CD14-positive monocyte (primary cell): ENCODE results near the gene PPP2R3A. TPM values are rescaled to one million over a fixed set of nuclear protein-coding genes. Genes with fewer than 3 reads are reported as not detected.

ENCODE experiments used
- DNase-seq, 3 donors: peaks; one replicate each; pipeline ENCODE4 v3.0.0-alpha.2; 2011 to 2022
- H2AFZ ChIP-seq: 2 replicates; pipeline ENCODE4 v1.6.0; 2012; ENCODE audit warnings: mild to moderate bottlenecking, low read depth, low read length, inconsistent platforms; ENCODE audit not compliant: insufficient read depth, poor library complexity, severe bottlenecking
- H3K27ac ChIP-seq, 2 donors: 1 replicate in 1 of 2; 2 replicates in 1 of 2; pipeline ENCODE4 v1.5.1; 2012 to 2013; ENCODE audit warnings: low read length in 2 of 2, control low read depth in 1 of 2, inconsistent platforms in 1 of 2, low read depth in 1 of 2, mild to moderate bottlenecking in 1 of 2
- H3K27me3 ChIP-seq, 2 donors: one replicate each; pipeline versions ENCODE4 v1.6.0 to v1.6.1; 2011 to 2013; ENCODE audit warnings: low read length in 2 of 2; ENCODE audit not compliant: control insufficient read depth in 2 of 2, insufficient read depth in 2 of 2
- H3K36me3 ChIP-seq, 2 donors: replicated peaks in 1 of 2; 1 replicate in 1 of 2; 2 replicates in 1 of 2; pipeline versions ENCODE4 v1.5.1 to v1.6.1; 2012 to 2013; ENCODE audit warnings: low read length in 2 of 2, control low read depth in 1 of 2, inconsistent platforms in 1 of 2, mild to moderate bottlenecking in 1 of 2; ENCODE audit not compliant: insufficient read depth in 2 of 2, control insufficient read depth in 1 of 2
- H3K4me1 ChIP-seq, 2 donors: 1 replicate in 1 of 2; 2 replicates in 1 of 2; pipeline versions ENCODE4 v1.5.1 to v1.6.1; 2012 to 2013; ENCODE audit warnings: low read length in 2 of 2, control low read depth in 1 of 2, inconsistent platforms in 1 of 2, mild to moderate bottlenecking in 1 of 2, moderate library complexity in 1 of 2; ENCODE audit not compliant: insufficient read depth in 2 of 2, control insufficient read depth in 1 of 2
- H3K4me2 ChIP-seq: replicated peaks from 2 replicates; pipeline ENCODE3; 2012; ENCODE audit warnings: low read length, moderate library complexity, mild to moderate bottlenecking; ENCODE audit not compliant: poor library complexity, severe bottlenecking; ENCODE audit errors: extremely low read depth
- H3K4me3 ChIP-seq, 3 experiments: fragments of 200-600 bp in 1 of 3; sonication (generic) in 1 of 3; replicated peaks in 1 of 3; 1 replicate in 2 of 3; 2 replicates in 1 of 3; pipeline ENCODE4 v1.5.1; 2011 to 2013; ENCODE audit warnings: low read length in 3 of 3, mild to moderate bottlenecking in 3 of 3, control low read depth in 2 of 3, low read depth in 2 of 3, inconsistent platforms in 1 of 3, moderate library complexity in 1 of 3
- H3K79me2 ChIP-seq: 2 replicates; pipeline ENCODE4 v1.6.0; 2012; ENCODE audit warnings: mild to moderate bottlenecking, control low read depth, inconsistent platforms, low read length, moderate library complexity; ENCODE audit not compliant: insufficient read depth
- H3K9ac ChIP-seq: 2 replicates; pipeline ENCODE4 v1.6.0; 2017; ENCODE audit warnings: low read length, mild to moderate bottlenecking; ENCODE audit not compliant: insufficient read depth, poor library complexity, severe bottlenecking
- H3K9me3 ChIP-seq, 2 donors: replicated peaks in 1 of 2; 1 replicate in 1 of 2; 2 replicates in 1 of 2; pipeline versions ENCODE4 v1.5.1 to v1.6.1; 2012 to 2013; ENCODE audit warnings: low read length in 2 of 2, control low read depth in 1 of 2; ENCODE audit not compliant: control insufficient read depth in 1 of 2, insufficient read depth in 1 of 2
- H4K20me1 ChIP-seq: 2 replicates; pipeline ENCODE4 v1.6.0; 2012; ENCODE audit warnings: mild to moderate bottlenecking, low read length, control low read depth, moderate library complexity; ENCODE audit not compliant: insufficient read depth
- H3K27ac Mint-ChIP-seq, 7 donors: one replicate each; pipeline ENCODE4 v1.8.0; 2020; ENCODE audit warnings: mild to moderate bottlenecking in 7 of 7, mixed read lengths in 7 of 7, moderate library complexity in 6 of 7, inconsistent platforms in 2 of 7
- H3K27me3 Mint-ChIP-seq, 3 donors: one replicate each; pipeline ENCODE4 v1.8.0; 2021 to 2022; ENCODE audit warnings: low read depth in 3 of 3, mild to moderate bottlenecking in 3 of 3, mixed read lengths in 3 of 3, moderate library complexity in 3 of 3, inconsistent platforms in 1 of 3
- H3K36me3 Mint-ChIP-seq, 2 donors: one replicate each; pipeline ENCODE4 v1.8.0; 2020; ENCODE audit warnings: mixed read lengths in 2 of 2, inconsistent platforms in 1 of 2, mild to moderate bottlenecking in 1 of 2
- H3K4me1 Mint-ChIP-seq: one replicate; pipeline ENCODE4 v1.8.0; 2020; ENCODE audit warnings: mild to moderate bottlenecking, mixed read lengths
- H3K4me3 Mint-ChIP-seq, 2 donors: one replicate each; pipeline ENCODE4 v1.8.0; 2020; ENCODE audit warnings: mild to moderate bottlenecking in 2 of 2, mixed read lengths in 2 of 2, moderate library complexity in 1 of 2
- H3K9me3 Mint-ChIP-seq, 7 donors: one replicate each; pipeline ENCODE4 v1.8.0; 2020 to 2022; ENCODE audit warnings: mixed read lengths in 7 of 7, mild to moderate bottlenecking in 6 of 7, moderate library complexity in 6 of 7, inconsistent platforms in 2 of 7
- CTCF ChIP-seq: fragments of 200-600 bp; IDR thresholded peaks from one replicate; pipeline ENCODE4 v1.8.0; 2022; ENCODE audit warnings: antibody characterized with exemption, mild to moderate bottlenecking
- WGBS: methylation state at CpG from one replicate; pipeline ENCODE4 v1.1.5; 2013; ENCODE audit warnings: missing lambda C conversion rate; ENCODE audit not compliant: insufficient coverage; 5-methylcytosine and 5-hydroxymethylcytosine counted together
- intact Hi-C, 2 donors: fragments of 100-400 bp; cut with micrococcal nuclease; formaldehyde crosslinking; loops; one replicate each; pipeline versions ENCODE4 v1.15.0 to v1.15.1; 2023
- polyA plus RNA-seq, 3 donors: library from polyadenylated mRNA; depleted of rRNA in 1 of 3; unstranded in 2 of 3; stranded (reverse) in 1 of 3; fragments of 300-500 nt in 2 of 3; fragments of >200 nt in 1 of 3; fragmentation: Illumina TruSeq in 2 of 3; gene quantifications; 1 replicate in 2 of 3; 2 replicates in 1 of 3; pipeline ENCODE4 v1.2.3, GENCODE V29; 2012 to 2021

Gene PPP2R3A
- polyA plus RNA-seq, 3 donors, result 0.09 to 0.15 (median 0.10) TPM

GRCh38 chr3:136042608-136043221 lies 77.2 kb downstream of the PPP2R3A start:
- Histone ChIP-seq H3K9ac (no peak overlapping the region), H3K4me1 (no peaks in the 10 kb centered on the region), H3K27ac (no peak overlapping the region), H4K20me1 (no peaks in the 10 kb centered on the region), H3K79me2 (no peaks in the 10 kb centered on the region), H3K9me3 (no peaks in the 10 kb centered on the region), H2AFZ (no peak overlapping the region), H3K4me3 (no peak overlapping the region), H3K4me2 (no peak overlapping the region), H3K27me3 (no peaks in the 10 kb centered on the region), H3K36me3 (no peaks in the 10 kb centered on the region)
- TF ChIP-seq CTCF, result peak; percentile 58
- intact Hi-C loops, result no loop called here
- H3K27me3 Mint-ChIP-seq, result peaks cover under 1 to 4% (median 2%) of the 10 kb centered on the region in 3 donors
- no peaks in the 10 kb centered on the region for H3K36me3 Mint-ChIP-seq
- H3K4me1 Mint-ChIP-seq, result no peaks in the 10 kb centered on the region
- H3K27ac Mint-ChIP-seq, result no peak overlapping the region
- H3K9me3 Mint-ChIP-seq, result no peaks in the 10 kb centered on the region
- WGBS, result no CpG with 5 or more reads among the region's 7 CpGs
- DNase-seq, result peak in 1 of 3 donors; percentile 4
- H3K4me3 Mint-ChIP-seq, result no peak overlapping the region

GRCh38 chr3:136044980-136045745 lies 79.6 kb downstream of the PPP2R3A start:
- H3K27ac Mint-ChIP-seq, result no peak overlapping the region

More at GRCh38 chr3:136044980-136045745, 79.6 kb downstream of the PPP2R3A start:
- no peaks in the 10 kb centered on the region for H3K79me2 ChIP-seq
- no peaks in the 10 kb centered on the region for H3K9me3 ChIP-seq
- no peaks in the 10 kb centered on the region for H3K4me1 ChIP-seq
- DNase-seq, result no peak
- no peaks in the 10 kb centered on the region for H3K27me3 ChIP-seq
- Mint-ChIP-seq H3K27me3 (peaks cover 2 to 4% (median 2%) of the 10 kb centered on the region in 3 donors), H3K4me3 (no peak overlapping the region), H3K4me1 (no peaks in the 10 kb centered on the region), H3K9me3 (peaks cover 0 to 4% (median 0%) of the 10 kb centered on the region in 7 donors), H3K36me3 (no peaks in the 10 kb centered on the region)
- no peak overlapping the region for H3K4me3 ChIP-seq
- no peaks in the 10 kb centered on the region for H3K36me3 ChIP-seq
- H3K27ac ChIP-seq, result no peak overlapping the region
- 95% methylated on average over 6 of the region's 7 CpGs for WGBS
- no peak overlapping the region for H3K4me2 ChIP-seq
- H4K20me1 ChIP-seq, result no peaks in the 10 kb centered on the region
- H3K9ac ChIP-seq, result no peak overlapping the region
- intact Hi-C loops, result no loop called here
- H2AFZ ChIP-seq, result no peak overlapping the region
- no peak for TF ChIP-seq CTCF
